ENCODE measurements around the gene SSTR1. TPM values are rescaled to one million over a fixed set of nuclear protein-coding genes. Genes with fewer than 3 reads are reported as not detected.

The SSTR1 gene
- total RNA-seq, 2 experiments from 2014 or later: not detected

DNA sequence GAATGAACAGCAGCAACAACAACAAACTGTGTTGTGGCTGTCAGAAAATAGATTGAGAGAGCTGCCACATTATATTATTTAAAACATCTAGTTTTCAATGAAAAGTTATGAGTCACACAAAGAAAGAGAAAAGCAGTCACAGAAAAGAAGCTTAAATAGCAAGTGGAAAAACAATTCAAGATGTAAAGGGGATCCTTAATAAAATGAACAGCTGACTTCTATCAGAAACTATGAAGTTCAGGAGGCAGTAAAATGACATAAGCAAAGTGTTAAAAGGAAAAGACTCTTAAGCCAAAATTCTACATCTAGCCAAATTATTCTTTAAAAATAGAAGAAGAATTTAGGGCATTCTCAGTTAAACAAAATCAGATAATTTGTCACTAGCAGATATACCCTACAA lies 42.6 kb downstream of the SSTR1 start:
- H3K9me3 Mint-ChIP-seq: no peaks in the 10 kb centered on the region

DNA sequence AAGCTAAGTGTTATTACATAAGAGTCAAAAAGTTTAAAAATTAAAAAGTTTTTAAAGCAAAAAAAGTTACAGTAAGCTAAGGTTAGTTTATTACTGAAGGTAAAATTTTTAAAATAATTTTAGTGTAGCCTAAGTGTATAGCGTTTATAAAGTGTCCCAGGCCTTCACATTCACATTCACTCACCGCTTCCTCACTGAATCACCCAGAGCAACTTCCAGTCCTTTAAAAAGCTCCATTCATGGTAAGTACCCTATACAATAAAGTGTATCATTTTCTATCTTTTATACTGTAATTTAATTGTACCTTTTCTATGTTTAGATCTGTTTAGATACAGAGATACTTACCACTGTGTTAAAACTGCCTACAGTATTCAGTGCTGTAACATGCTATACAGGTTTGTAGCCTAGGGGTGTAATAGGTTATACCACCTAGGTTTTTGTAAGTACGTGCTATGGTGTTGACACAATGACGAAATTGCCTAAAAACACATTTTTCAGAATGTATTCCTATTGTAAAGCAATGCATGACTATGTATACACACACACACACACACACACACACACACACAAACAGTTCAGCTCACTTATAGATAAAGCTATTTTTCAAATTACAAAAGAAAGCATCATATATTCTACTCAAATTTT lies 44.5 kb downstream of the SSTR1 start:
- H3K27me3 Mint-ChIP-seq: peaks cover 42% of the 10 kb centered on the region
- no peaks in the 10 kb centered on the region for H3K9me3 Mint-ChIP-seq
- DNase-seq: no peak
- no peak overlapping the region for H3K27ac Mint-ChIP-seq
- H3K36me3 Mint-ChIP-seq: no peaks in the 10 kb centered on the region
- no peak overlapping the region for H3K4me3 Mint-ChIP-seq
- H3K4me1 Mint-ChIP-seq: peaks cover 10% of the 10 kb centered on the region

More for the DNA sequence above, 42.6 kb downstream of the SSTR1 start:
- H3K27me3 Mint-ChIP-seq: peaks cover 28% of the 10 kb centered on the region
- H3K4me1 Mint-ChIP-seq: peaks cover 3% of the 10 kb centered on the region
- H3K36me3 Mint-ChIP-seq: no peaks in the 10 kb centered on the region
- DNase-seq: no peak
- H3K4me3 Mint-ChIP-seq: no peak overlapping the region
- no peak overlapping the region for H3K27ac Mint-ChIP-seq

DNA sequence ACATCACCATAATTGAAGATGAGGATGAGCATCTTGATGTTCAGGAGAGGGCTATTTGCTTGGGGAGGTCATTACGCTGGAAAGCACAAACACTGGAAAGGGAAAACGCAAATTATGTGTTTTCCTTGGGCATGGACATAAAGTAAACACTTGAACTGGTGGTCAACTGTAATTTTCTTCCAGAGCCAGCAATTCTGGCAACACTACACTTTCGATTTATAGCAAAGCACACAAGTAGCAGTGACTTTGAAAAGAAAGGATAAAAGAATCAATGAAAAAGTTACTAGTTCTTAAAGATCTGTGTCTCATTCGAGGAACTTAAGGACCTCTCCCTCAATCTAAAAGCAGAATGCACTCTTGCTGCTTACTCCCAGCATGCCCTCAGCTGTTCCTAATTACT lies 46.0 kb downstream of the SSTR1 start:
- Mint-ChIP-seq H3K4me1 (peaks cover 10% of the 10 kb centered on the region), H3K36me3 (no peaks in the 10 kb centered on the region), H3K27ac (no peak overlapping the region), H3K9me3 (no peaks in the 10 kb centered on the region), H3K27me3 (peaks cover 52% of the 10 kb centered on the region), H3K4me3 (no peak overlapping the region)
- no peak for DNase-seq

DNA sequence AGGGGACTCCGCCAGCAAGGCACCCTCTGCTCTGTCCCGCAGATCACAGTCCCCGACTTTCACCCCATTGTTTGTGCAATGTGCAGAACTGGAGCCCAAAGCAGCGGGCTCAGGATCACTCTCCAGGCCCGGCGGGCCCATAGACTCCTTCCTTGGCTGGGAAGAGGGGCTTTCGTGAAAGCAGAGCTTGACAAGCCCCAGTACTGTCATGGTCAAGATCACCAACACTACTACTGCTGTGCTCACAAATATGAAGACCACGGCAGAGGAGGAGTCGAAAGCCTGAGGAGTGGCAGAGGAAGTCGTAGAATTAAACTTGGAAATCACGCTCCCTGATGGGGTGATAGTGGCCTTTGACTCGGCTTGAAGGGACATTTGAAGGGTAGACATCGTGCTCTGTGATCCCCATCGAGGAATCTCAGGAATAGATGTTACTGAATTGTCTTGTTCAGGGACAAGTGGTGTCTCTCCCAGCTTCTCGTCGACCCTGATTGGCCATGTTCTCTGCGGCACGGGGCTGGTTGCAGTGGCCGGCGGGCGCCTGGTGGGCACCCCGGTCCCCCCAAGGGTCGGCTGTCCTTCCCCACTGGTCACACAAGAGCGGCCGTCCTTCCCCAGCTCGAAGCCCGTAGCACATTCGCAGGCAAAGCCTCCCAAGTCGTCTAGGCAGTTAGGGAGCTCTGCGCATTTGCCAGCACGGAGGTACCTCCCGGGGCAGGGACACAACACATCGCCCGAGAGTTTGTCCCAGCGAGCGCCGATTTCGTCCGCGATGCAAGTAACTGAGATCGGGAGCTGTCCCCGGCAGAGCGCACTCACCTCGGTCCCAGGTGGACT lies 47.1 kb downstream of the SSTR1 start:
- Mint-ChIP-seq H3K36me3 (no peaks in the 10 kb centered on the region), H3K9me3 (no peaks in the 10 kb centered on the region), H3K27ac (no peak overlapping the region), H3K4me3 (peak overlapping the region; percentile 22), H3K27me3 (peaks cover 56% of the 10 kb centered on the region), H3K4me1 (peaks cover 10% of the 10 kb centered on the region)
- DNase-seq: no peak

DNA sequence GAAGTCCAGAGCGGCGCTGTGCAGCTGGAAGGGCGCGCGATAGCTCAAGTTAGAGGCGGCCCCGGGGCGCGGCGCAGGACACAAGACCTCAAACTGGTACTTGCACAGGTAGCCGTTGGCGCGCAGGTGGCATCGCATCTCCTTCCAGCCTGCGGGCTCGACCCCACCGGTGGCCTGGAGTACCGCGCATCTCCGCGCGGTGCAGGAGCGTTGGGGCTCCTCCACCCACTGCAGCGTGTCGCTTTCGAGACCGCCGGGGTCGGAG lies 47.6 kb downstream of the SSTR1 start:
- peak overlapping the region; percentile 22 for H3K4me3 Mint-ChIP-seq
- H3K27ac Mint-ChIP-seq: no peak overlapping the region
- peak; percentile 12 for DNase-seq
- no peaks in the 10 kb centered on the region for H3K9me3 Mint-ChIP-seq
- H3K4me1 Mint-ChIP-seq: peaks cover 10% of the 10 kb centered on the region
- H3K36me3 Mint-ChIP-seq: no peaks in the 10 kb centered on the region
- H3K27me3 Mint-ChIP-seq: peaks cover 56% of the 10 kb centered on the region

DNA sequence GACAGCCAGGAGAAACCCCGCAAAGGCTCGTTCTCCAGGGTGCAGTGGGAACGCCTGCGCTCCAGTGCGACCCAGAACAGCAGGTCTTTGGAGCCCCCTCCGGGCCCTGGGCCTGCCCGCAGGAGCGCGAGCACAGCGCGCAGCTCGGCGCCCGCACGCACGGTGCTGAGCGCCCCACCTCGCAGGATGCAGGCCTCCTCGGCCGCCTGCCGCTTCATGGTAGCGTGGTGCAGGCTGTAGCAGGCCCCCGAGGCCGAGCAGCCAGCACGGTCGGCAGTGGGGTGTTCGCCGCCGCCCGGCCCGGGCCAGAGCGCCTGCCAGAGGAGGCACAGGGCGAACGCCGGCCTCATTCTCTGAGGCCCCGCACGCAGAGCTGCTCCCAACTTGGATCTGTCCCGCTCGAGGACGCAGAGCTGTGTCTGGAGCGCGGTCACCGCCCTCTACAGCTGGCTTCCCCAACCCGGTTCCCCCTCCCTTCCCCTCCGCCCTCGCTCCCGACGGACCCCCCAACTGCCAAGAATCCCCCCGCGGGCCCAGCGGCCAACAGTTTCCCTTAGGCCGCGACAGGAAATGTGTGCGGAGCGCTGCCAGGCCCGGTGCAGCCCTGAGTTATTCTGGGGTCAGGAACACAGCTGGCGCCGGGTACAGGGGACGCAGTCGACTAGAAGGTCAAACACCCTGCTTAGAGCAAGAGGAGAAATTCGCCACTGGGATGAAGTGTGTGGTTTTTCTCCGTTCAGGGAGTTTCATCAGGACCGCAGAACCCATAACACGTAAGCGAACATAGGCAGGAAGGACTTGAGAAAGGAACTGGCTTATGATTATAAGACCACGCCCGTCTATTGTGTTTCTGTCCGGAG lies 48.2 kb downstream of the SSTR1 start, which contains the start of gene CLEC14A:
Gene CLEC14A, minus strand, starts transcription at position 421 of the 860 bp plus-strand sequence. Its CDS starts 71 bp downstream, at position 350.
- no peaks in the 10 kb centered on the region for H3K9me3 Mint-ChIP-seq
- peaks cover 56% of the 10 kb centered on the region for H3K27me3 Mint-ChIP-seq
- peak within 1 kb of the TSS; percentile 32 for H3K4me3 Mint-ChIP-seq
- no peak within 1 kb of the TSS for H3K27ac Mint-ChIP-seq
- peaks cover 10% of the 10 kb centered on the region for H3K4me1 Mint-ChIP-seq
- no peaks in the 10 kb centered on the region for H3K36me3 Mint-ChIP-seq
- peak; percentile 6 for DNase-seq

DNA sequence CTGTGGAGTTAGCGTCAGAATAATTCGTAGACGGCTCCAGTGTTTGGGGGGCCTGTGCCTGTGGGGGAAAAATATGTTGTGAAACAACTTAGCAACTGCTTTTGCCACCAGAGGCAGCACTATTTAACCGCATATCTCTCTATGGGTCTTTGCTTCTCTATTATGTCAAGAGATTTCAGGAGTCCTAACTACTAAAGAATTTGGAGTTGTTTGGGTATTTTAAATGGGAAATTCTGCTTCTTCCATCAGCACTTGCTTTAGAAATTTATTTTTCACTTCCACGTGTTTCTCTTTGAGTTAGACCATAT lies 48.8 kb downstream of the SSTR1 start:
- Mint-ChIP-seq H3K27me3 (peaks cover 55% of the 10 kb centered on the region), H3K9me3 (no peaks in the 10 kb centered on the region), H3K27ac (no peak overlapping the region), H3K4me1 (peaks cover 10% of the 10 kb centered on the region), H3K4me3 (no peak overlapping the region), H3K36me3 (no peaks in the 10 kb centered on the region)
- no peak for DNase-seq

DNA sequence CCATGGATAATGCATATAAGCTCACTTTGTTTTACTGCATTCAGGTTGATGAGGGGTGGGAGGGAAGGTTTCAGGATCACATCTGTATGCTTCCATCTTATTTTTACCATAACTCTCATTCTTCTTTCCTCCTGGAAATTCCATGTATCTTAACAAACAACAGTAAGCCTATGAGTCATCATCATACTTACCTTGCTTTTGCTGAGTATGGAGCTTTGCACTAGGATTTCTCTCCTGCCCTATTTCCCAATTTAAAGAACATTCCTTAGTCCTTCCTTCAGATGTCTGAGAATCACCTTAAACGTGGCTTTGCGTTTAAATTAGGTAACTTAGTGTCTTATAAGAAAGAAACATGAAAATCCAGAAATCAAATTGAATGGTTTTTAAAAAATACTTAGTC lies 49.8 kb downstream of the SSTR1 start:
- Mint-ChIP-seq H3K4me3 (no peak overlapping the region), H3K4me1 (peaks cover 10% of the 10 kb centered on the region), H3K36me3 (no peaks in the 10 kb centered on the region), H3K27me3 (peaks cover 51% of the 10 kb centered on the region), H3K9me3 (peaks cover 6% of the 10 kb centered on the region), H3K27ac (no peak overlapping the region)
- DNase-seq: no peak

DNA sequence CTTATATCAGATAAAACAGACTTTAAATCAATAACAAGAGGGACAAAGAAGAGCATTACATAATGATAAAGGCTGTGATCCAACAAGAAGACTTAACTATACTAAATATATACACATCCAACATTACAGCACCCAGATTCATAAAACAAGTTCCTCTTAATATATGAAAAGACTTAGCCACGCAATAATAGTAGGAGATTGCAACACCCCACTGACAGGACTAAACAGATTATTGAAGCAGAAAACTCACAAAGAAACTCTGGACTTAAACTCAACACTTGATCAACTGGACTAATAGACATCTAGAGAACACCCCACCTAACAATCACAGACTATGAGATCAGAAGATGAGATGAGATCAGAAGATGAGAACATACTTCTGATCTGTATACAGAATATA lies 53.9 kb downstream of the SSTR1 start:
- Mint-ChIP-seq H3K27ac (no peak overlapping the region), H3K27me3 (peaks cover 29% of the 10 kb centered on the region), H3K36me3 (peaks cover 2% of the 10 kb centered on the region), H3K4me1 (peaks cover 1% of the 10 kb centered on the region), H3K9me3 (peaks cover 14% of the 10 kb centered on the region), H3K4me3 (no peak overlapping the region)
- DNase-seq: no peak

Other genes with a start within 250 kb of the SSTR1 start
- gene CLEC14A, start 48.2 kb downstream of the SSTR1 start, total RNA-seq: not detected

All from activated naive CD8-positive, alpha-beta T cell treated with anti-CD3 and anti-CD28 coated beads for 36 hours (primary cell).